ENCODE results near the gene DZIP1.

The DZIP1 gene

GRCh38 chr13:95552208-95552538, 92.3 kb downstream of the DZIP1 start:
- H3K9ac ChIP-seq (ENCODE audit: low read length) = no peak overlapping the region
- H3K27ac ChIP-seq (ENCODE audit: low read depth, low read length) = no peak overlapping the region
- no peaks in the 10 kb centered on the region for H3K27me3 ChIP-seq (ENCODE audit: low read length)
- no peaks in the 10 kb centered on the region for H3K9me3 ChIP-seq (ENCODE audit: insufficient read depth, low read length)
- H3K4me3 ChIP-seq (ENCODE audit: insufficient read depth, low read length, poor library complexity, severe bottlenecking) = no peak overlapping the region
- TF ChIP-seq EZH2phosphoT487 (conservative IDR thresholded peaks at IDR 0.05; ENCODE audit: low read length) = no peak
- no peak for TF ChIP-seq CTCF (IDR thresholded peaks at IDR 0.05; ENCODE audit: insufficient read depth, low read length, poor library complexity, severe bottlenecking)
- H3K36me3 ChIP-seq (ENCODE audit: low read length) = no peaks in the 10 kb centered on the region
- H4K20me1 ChIP-seq (ENCODE audit: low read depth, low read length) = no peaks in the 10 kb centered on the region
- no peaks in the 10 kb centered on the region for H3K9me2 ChIP-seq (replicated peaks; ENCODE audit: insufficient read depth, low read length)
- H2AFZ ChIP-seq (ENCODE audit: low read depth, low read length, severe bottlenecking) = no peak overlapping the region
- no peaks in the 10 kb centered on the region for H3F3A ChIP-seq (ENCODE audit: insufficient read depth)
- no peaks in the 10 kb centered on the region for H3K79me2 ChIP-seq (ENCODE audit: insufficient read depth, low read length)
- no peak overlapping the region for H3K4me2 ChIP-seq (ENCODE audit: low read depth, low read length, poor library complexity, severe bottlenecking)

GRCh38 chr13:95547531-95548167, 96.9 kb downstream of the DZIP1 start:
- Histone ChIP-seq H3K9ac (ENCODE audit: low read length) (no peak overlapping the region), H3K4me3 (ENCODE audit: insufficient read depth, low read length, poor library complexity, severe bottlenecking) (no peak overlapping the region)

GRCh38 chr13:95546919-95547318, 97.6 kb downstream of the DZIP1 start:
- H3F3A ChIP-seq (ENCODE audit: insufficient read depth) = no peaks in the 10 kb centered on the region

More at GRCh38 chr13:95547531-95548167, 96.9 kb downstream of the DZIP1 start:
- H4K20me1 ChIP-seq (ENCODE audit: low read depth, low read length) = no peaks in the 10 kb centered on the region; the same call in 1 of the 2 replicates
- no peak overlapping the region for H3K4me2 ChIP-seq (ENCODE audit: low read depth, low read length, poor library complexity, severe bottlenecking)
- no peaks in the 10 kb centered on the region for H3K27me3 ChIP-seq (ENCODE audit: low read length)
- no peaks in the 10 kb centered on the region for H3K9me2 ChIP-seq (replicated peaks; ENCODE audit: insufficient read depth, low read length)
- no peak overlapping the region for H3K27ac ChIP-seq (ENCODE audit: low read depth, low read length)
- no peaks in the 10 kb centered on the region for H3K36me3 ChIP-seq (ENCODE audit: low read length)
- no peak for TF ChIP-seq EZH2phosphoT487 (conservative IDR thresholded peaks at IDR 0.05; ENCODE audit: low read length)
- TF ChIP-seq CTCF (IDR thresholded peaks at IDR 0.05; ENCODE audit: insufficient read depth, low read length, poor library complexity, severe bottlenecking) = no peak
- H2AFZ ChIP-seq (ENCODE audit: low read depth, low read length, severe bottlenecking) = no peak overlapping the region
- H3K9me3 ChIP-seq (ENCODE audit: insufficient read depth, low read length) = no peaks in the 10 kb centered on the region
- H3K79me2 ChIP-seq (ENCODE audit: insufficient read depth, low read length) = no peaks in the 10 kb centered on the region
- no peaks in the 10 kb centered on the region for H3F3A ChIP-seq (ENCODE audit: insufficient read depth)

More at GRCh38 chr13:95546919-95547318, 97.6 kb downstream of the DZIP1 start:
- Histone ChIP-seq H3K4me3 (ENCODE audit: insufficient read depth, low read length, poor library complexity, severe bottlenecking) (no peak overlapping the region), H3K9ac (ENCODE audit: low read length) (no peak overlapping the region), H3K4me2 (ENCODE audit: low read depth, low read length, poor library complexity, severe bottlenecking) (no peak overlapping the region), H2AFZ (ENCODE audit: low read depth, low read length, severe bottlenecking) (no peak overlapping the region), H3K27me3 (ENCODE audit: low read length) (no peaks in the 10 kb centered on the region), H3K9me2 (replicated peaks; ENCODE audit: insufficient read depth, low read length) (no peaks in the 10 kb centered on the region), H3K27ac (ENCODE audit: low read depth, low read length) (no peak overlapping the region), H3K36me3 (ENCODE audit: low read length) (no peaks in the 10 kb centered on the region), H4K20me1 (ENCODE audit: low read depth, low read length) (no peaks in the 10 kb centered on the region; the same call in 1 of the 2 replicates), H3K79me2 (ENCODE audit: insufficient read depth, low read length) (no peaks in the 10 kb centered on the region), H3K9me3 (ENCODE audit: insufficient read depth, low read length) (no peaks in the 10 kb centered on the region)
- no peak for TF ChIP-seq EZH2phosphoT487 (conservative IDR thresholded peaks at IDR 0.05; ENCODE audit: low read length)
- no peak for TF ChIP-seq CTCF (IDR thresholded peaks at IDR 0.05; ENCODE audit: insufficient read depth, low read length, poor library complexity, severe bottlenecking)

Measured in SU-DHL-6 (cell line).